OCI-LY7 (cell line): ENCODE measurements around the gene ZSWIM3. TPM values are rescaled to one million over a fixed set of nuclear protein-coding genes. Genes with fewer than 3 reads are reported as not detected.
"Not testable (repeated sequence)": the region's sequence is repeated elsewhere in the genome, so short reads cannot be mapped to it uniquely, and the experiment has no call there.

Source experiments
- BruUV-seq: library from RNA; stranded (reverse); fragments of 400-500 nt; replicated peaks from 2 replicates; lab custom pipeline; 2021; lab: Mats Ljungman, UMichigan
- CTCF ChIA-PET: fragments of 300-600 bp; sonication (Branson Sonifier 250); formaldehyde crosslinking; loops from one replicate; lab custom pipeline; 2022; ENCODE audit warnings: antibody characterized with exemption; ENCODE audit not compliant: unreplicated experiment; lab: Charles Lee
- POLR2A ChIA-PET: fragments of 300-600 bp; sonication (Branson Sonifier 250); formaldehyde crosslinking; loops from one replicate; lab custom pipeline; 2022; ENCODE audit warnings: antibody characterized with exemption; lab: Charles Lee
- DNase-seq: peaks from one replicate; pipeline ENCODE4 v3.0.0-alpha.2; 2015; ENCODE audit warnings: low spot score
- H2AFZ ChIP-seq: fragments of 200-600 bp; sonication (generic), shearing (Covaris generic); 2 replicates; pipeline ENCODE4 v1.6.1; 2014; ENCODE audit warnings: mild to moderate bottlenecking, antibody characterized with exemption, low read length, moderate library complexity
- H3K27ac ChIP-seq: fragments of 200-600 bp; sonication (generic); 2 replicates; pipeline ENCODE4 v1.5.1; 2014; ENCODE audit warnings: mixed run types, low read depth, mild to moderate bottlenecking, moderate library complexity, low read length, inconsistent platforms; ENCODE audit not compliant: poor library complexity, severe bottlenecking
- H3K36me3 ChIP-seq: fragments of 200-600 bp; sonication (generic); 2 replicates; pipeline ENCODE4 v1.6.1; 2014; ENCODE audit warnings: mild to moderate bottlenecking, antibody characterized with exemption, low read length, moderate library complexity, mixed read lengths; ENCODE audit not compliant: insufficient read depth
- H3K4me1 ChIP-seq: fragments of 200-600 bp; sonication (generic); 2 replicates; pipeline ENCODE4 v1.5.1; 2014; ENCODE audit warnings: mild to moderate bottlenecking, low read length; ENCODE audit not compliant: insufficient read depth, poor library complexity, severe bottlenecking
- H3K4me2 ChIP-seq: fragments of 200-600 bp; sonication (generic); 2 replicates; pipeline ENCODE4 v1.6.1; 2014; ENCODE audit warnings: mild to moderate bottlenecking, low read length
- H3K4me3 ChIP-seq: fragments of 200-600 bp; sonication (generic); 2 replicates; pipeline ENCODE4 v1.5.1; 2014; ENCODE audit warnings: mild to moderate bottlenecking, low read depth, low read length; ENCODE audit not compliant: poor library complexity, severe bottlenecking
- H3K79me2 ChIP-seq: fragments of 200-600 bp; sonication (generic); 2 replicates; pipeline ENCODE4 v1.6.1; 2016; ENCODE audit warnings: low read depth, mild to moderate bottlenecking, low read length, moderate library complexity, mixed read lengths; ENCODE audit not compliant: insufficient read depth
- H3K9me2 ChIP-seq: fragments of 200-600 bp; sonication (generic); 2 replicates; pipeline ENCODE4 v1.6.1; 2016; ENCODE audit warnings: mild to moderate bottlenecking, low read length, mixed read lengths; ENCODE audit not compliant: insufficient read depth
- H3K9me3 ChIP-seq: fragments of 200-600 bp; sonication (generic); 2 replicates; pipeline ENCODE4 v1.6.1; 2014; ENCODE audit warnings: mild to moderate bottlenecking, mixed run types, low read length, mixed read lengths
- H4K20me1 ChIP-seq: fragments of 200-600 bp; sonication (generic); 2 replicates; pipeline ENCODE4 v1.6.1; 2014; ENCODE audit warnings: mild to moderate bottlenecking, antibody characterized with exemption, low read length, moderate library complexity, mixed read lengths; ENCODE audit not compliant: insufficient read depth
- CTCF ChIP-seq: fragments of 200-600 bp; sonication (generic); conservative IDR thresholded peaks from 2 replicates; pipeline ENCODE4 v1.5.1; 2014; ENCODE audit warnings: mild to moderate bottlenecking, antibody characterized with exemption, low read length, moderate library complexity, mixed read lengths
- EZH2phosphoT487 ChIP-seq: fragments of 200-600 bp; sonication (generic); IDR thresholded peaks from 2 replicates; pipeline ENCODE4 v1.6.1; 2018; ENCODE audit warnings: low read depth, borderline replicate concordance, mild to moderate bottlenecking, mixed run types, antibody characterized with exemption, low read length, moderate library complexity, mixed read lengths
- intact Hi-C: fragments of 100-400 bp; cut with micrococcal nuclease; formaldehyde crosslinking; loops from one replicate; pipeline ENCODE4 v1.10.0; 2022; ENCODE audit not compliant: unreplicated experiment
- total RNA-seq, 2 experiments: library from RNA; depleted of rRNA in 1 of 2; stranded (reverse); fragments of >200 nt in 1 of 2; shearing (Covaris generic) in 1 of 2; gene quantifications; 2 replicates each; pipeline ENCODE4 v1.2.3, GENCODE V29; 2014 to 2022

ZSWIM3 gene
- total RNA-seq, 2 experiments from 2014 or later, result 5.7 to 6.0 TPM

DNA sequence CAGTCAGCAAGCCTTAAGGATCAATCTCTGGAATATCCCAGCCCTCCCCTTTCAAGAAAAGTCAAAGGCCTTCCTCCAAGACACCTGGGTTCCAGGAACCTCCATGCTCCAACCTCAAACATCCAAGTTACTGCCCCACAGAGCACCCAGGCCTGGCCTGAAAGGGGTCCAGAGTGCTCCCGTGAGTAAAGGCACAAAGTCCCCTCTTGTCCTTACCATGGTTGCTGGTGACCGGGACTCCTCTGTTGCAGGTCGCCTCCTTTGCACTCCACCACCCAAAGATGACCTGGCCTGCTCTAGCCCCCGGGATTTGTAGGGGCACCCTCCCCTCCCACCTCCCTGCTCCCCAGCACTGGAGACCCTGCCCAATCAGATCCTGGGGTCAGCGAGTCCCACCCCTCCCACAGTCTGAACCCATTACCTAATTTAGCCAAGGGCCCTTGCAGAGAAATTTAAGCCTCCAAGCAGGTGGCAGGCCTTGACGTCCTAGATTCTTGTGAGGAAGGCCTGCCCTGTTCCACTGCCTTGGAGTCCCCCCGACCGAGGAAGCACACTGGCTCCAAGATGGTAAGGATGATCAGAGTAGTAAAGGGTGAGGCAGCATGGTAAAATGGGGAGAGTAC is 30.3 kb upstream of the ZSWIM3 start, which contains the start of gene TNNC2:
Gene TNNC2 (minus strand): TSS at position 283 of the 623 bp plus-strand sequence. CDS start 64 bp downstream, at position 219.
- no peaks in the 10 kb centered on the region for H3K9me2 ChIP-seq
- no peak within 1 kb of the TSS for H3K4me2 ChIP-seq
- BruUV-seq, result no TSS peak
- H3K9me3 ChIP-seq, result no peaks in the 10 kb centered on the region
- no peak for DNase-seq
- H3K4me3 ChIP-seq, result no peak within 1 kb of the TSS
- ChIA-PET CTCF (no interaction called here), POLR2A (no interaction called here)
- H3K4me1 ChIP-seq, result no peaks in the 10 kb centered on the region
- H3K36me3 ChIP-seq, result no peaks in the 10 kb centered on the region
- no peak for TF ChIP-seq CTCF
- no peak within 1 kb of the TSS for H2AFZ ChIP-seq
- no peaks in the 10 kb centered on the region for H3K79me2 ChIP-seq
- intact Hi-C loops, result no loop called here
- no peak within 1 kb of the TSS for H3K27ac ChIP-seq
- no peaks in the 10 kb centered on the region for H4K20me1 ChIP-seq

DNA sequence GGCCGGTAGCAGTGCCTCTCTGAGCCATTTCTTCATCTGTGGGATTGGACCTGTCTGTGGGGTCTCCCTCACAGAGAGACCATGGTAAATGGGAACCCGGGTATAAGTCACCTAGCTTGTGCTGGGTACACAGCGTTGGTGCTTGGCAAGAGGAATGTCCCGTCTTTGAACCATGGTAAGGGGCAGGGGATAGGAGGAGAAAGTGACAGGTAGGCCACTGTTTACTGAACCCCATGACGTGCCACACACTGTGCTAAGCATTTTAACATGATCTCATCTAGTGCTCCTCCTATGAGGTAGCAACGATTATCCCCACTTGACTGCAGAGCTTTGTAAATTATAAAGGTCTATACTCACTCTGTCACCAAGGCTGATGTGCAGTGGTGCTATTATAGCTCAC is 29.7 kb upstream of the ZSWIM3 start:
- H3K4me1 ChIP-seq, result no peaks in the 10 kb centered on the region
- no peak overlapping the region for H2AFZ ChIP-seq
- no peaks in the 10 kb centered on the region for H4K20me1 ChIP-seq
- ChIA-PET CTCF (no interaction called here), POLR2A (no interaction called here)
- DNase-seq, result no peak
- no peak overlapping the region for H3K4me2 ChIP-seq
- no peaks in the 10 kb centered on the region for H3K9me3 ChIP-seq
- H3K79me2 ChIP-seq, result no peaks in the 10 kb centered on the region
- no peak overlapping the region for H3K27ac ChIP-seq
- no peak overlapping the region for H3K4me3 ChIP-seq
- H3K9me2 ChIP-seq, result no peaks in the 10 kb centered on the region
- no peaks in the 10 kb centered on the region for H3K36me3 ChIP-seq
- no TSS peak for BruUV-seq
- TF ChIP-seq EZH2phosphoT487 (no peak), CTCF (no peak)
- intact Hi-C loops, result no loop called here

DNA sequence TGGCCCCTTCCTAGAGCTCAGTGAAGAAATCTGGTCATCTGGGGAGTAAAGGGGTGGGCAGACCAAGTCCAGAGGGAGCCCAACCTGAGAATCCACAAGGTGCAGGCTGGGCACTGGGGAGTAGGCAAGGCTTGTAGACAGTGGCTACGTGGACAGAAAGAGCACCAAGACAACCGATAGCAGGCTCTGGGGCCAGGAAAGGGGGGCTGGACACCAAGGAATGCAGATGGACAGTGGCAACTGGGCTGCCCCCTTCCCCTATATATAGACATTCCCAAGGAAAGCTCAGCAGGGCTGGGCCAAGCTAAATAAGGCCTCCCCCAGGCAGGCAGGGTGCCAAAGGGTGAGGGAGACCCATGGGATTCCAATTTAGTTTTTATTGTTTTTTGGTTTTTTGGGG is 28.8 kb upstream of the ZSWIM3 start:
- H3K4me2 ChIP-seq, result no peak overlapping the region
- no peaks in the 10 kb centered on the region for H3K9me2 ChIP-seq
- no TSS peak for BruUV-seq
- H3K27ac ChIP-seq, result no peak overlapping the region
- no peak for DNase-seq
- H4K20me1 ChIP-seq, result no peaks in the 10 kb centered on the region
- H3K4me1 ChIP-seq, result peaks cover under 1% of the 10 kb centered on the region
- no peaks in the 10 kb centered on the region for H3K9me3 ChIP-seq
- H3K36me3 ChIP-seq, result no peaks in the 10 kb centered on the region
- CTCF ChIA-PET, result no interaction called here
- H3K4me3 ChIP-seq, result no peak overlapping the region
- H2AFZ ChIP-seq, result no peak overlapping the region
- intact Hi-C loops, result no loop called here
- no peaks in the 10 kb centered on the region for H3K79me2 ChIP-seq
- POLR2A ChIA-PET, result interaction anchor here (0.7 to 0.8 kb wide), 3 partner anchors 14 to 1528 kb away, joined by 4 to 8 read pairs (median 5); partner anchors contain the start of gene ZMYND8
- no peak for TF ChIP-seq CTCF
- no peak for TF ChIP-seq EZH2phosphoT487

- H3K4me1 ChIP-seq, CTCF ChIA-PET, DNase-seq, intact Hi-C loops, H4K20me1 ChIP-seq, H3K79me2 ChIP-seq, H3K9me2 ChIP-seq, BruUV-seq, H3K4me2 ChIP-seq, H3K27ac ChIP-seq, H3K36me3 ChIP-seq, H3K9me3 ChIP-seq, H3K4me3 ChIP-seq, H2AFZ ChIP-seq: not testable (repeated sequence)
- POLR2A ChIA-PET, result interaction anchor here (1.4 kb wide), 1 partner anchor 27 kb away, joined by 6 read pairs; no protein-coding TSS in a partner anchor
Observed at GRCh38 chr20:45829673-45830106, 27.7 kb upstream of the ZSWIM3 start.
